Gastroesophageal sphincter (tissue), 2 donors: ENCODE data around the gene TTC33.

Experiments used
- POLR2A ChIP-seq, 2 donors: fragments of 450-650 bp; IDR thresholded peaks; one replicate each; pipeline ENCODE4 v1.6.1; 2017; ENCODE audit warnings: antibody characterized with exemption in 2 of 2, mild to moderate bottlenecking in 2 of 2, moderate library complexity in 1 of 2
- POLR2AphosphoS5 ChIP-seq: sonication (generic); formaldehyde crosslinking; IDR thresholded peaks from one replicate; pipeline ENCODE4 v1.6.1; 2017; ENCODE audit warnings: antibody characterized with exemption

DNA sequence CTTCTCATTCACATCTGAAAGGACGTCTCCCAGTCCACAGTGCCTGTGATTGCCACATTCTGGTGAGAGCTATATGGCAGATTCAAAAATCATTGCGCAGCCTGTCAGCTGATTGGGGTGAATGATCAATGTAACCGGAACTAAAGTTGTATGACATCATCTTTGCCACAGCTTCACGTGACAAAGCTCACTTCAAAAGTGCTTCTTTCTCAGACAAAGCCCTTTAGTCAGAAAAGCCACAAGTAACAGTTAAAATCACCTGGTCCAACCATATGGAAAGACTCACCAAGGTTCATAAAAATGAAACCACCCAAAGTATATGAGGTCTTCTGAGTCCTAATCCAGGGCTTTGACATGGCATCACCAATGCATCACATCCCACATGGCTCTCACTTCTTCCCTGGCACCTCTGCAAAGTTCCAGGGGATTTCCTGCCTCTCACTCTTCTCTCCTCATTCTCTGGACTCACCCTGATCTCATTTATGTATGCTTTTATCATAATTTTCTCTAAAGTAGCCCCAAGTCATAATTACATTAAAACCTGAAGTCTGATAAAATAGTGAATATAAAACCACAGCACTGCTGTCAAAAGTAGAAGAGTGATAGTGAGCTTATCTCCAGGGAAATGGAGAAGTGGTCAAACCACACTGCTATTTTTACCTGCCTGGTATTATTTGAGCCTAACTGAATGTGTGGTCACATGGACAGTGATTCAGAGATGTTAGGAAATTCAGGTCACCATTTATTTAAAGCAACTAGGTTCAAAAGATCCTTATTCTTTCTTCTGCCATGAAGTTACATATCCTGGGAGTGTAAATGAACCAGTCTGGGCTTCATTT is 269.1 kb downstream of the TTC33 start:
- TF ChIP-seq POLR2AphosphoS5 (no peak), POLR2A (IDR thresholded peaks at IDR 0.05) (no peak)
